ENCODE measurements around the gene UBTF.

The UBTF gene

DNA sequence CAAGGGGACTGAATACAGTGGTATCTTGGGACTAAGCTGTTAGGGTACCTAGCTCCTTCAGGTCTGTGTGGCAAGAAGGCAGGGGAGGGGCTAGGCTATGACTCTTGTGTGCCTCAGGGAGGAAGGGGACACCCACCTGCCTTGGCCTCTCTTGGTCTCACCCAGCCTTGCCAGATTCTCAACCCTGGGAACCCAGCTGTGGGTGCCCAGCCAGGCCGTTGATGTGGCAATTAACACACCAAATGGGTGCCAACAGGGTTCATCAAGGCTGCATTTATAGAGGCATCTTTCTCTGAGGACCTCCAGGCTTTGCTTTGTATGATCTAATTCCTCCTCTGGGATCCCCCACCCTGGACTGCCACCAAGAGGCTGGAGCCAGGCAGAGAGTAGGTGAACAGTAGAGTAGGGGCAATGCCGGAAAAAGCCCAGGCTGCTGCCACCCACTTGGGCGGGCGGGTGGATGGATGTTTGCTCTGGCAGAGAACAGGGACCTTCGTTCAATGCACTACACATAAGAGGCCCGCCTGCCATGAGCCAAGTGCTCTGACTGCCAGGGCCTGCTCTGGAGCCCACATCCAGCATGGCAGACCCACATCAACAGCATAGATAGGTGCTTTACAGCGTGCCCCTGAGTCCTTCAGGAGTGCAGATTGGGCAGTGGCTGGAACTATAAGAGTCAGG lies 52.2 kb downstream of the UBTF start:
- DNase-seq: no peak

DNA sequence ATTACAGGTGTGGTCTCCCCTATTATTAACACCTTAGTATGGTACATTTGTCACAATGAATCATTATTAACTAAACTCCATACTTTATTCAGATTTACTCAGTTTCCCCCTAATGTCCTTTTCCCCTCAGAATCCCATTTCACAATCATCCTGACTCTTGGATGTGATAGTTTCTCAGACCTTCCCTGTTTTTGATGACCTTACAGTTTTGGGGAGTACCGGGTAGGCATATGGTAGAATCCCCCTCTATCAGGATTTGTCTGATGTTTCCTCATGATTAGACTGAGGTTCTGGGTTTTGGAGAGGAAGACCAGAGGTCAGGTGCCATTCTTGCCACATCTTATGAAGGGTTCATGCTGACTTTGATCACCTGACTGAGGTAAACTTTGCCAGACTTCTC lies 55.0 kb downstream of the UBTF start:
- DNase-seq: no peak

DNA sequence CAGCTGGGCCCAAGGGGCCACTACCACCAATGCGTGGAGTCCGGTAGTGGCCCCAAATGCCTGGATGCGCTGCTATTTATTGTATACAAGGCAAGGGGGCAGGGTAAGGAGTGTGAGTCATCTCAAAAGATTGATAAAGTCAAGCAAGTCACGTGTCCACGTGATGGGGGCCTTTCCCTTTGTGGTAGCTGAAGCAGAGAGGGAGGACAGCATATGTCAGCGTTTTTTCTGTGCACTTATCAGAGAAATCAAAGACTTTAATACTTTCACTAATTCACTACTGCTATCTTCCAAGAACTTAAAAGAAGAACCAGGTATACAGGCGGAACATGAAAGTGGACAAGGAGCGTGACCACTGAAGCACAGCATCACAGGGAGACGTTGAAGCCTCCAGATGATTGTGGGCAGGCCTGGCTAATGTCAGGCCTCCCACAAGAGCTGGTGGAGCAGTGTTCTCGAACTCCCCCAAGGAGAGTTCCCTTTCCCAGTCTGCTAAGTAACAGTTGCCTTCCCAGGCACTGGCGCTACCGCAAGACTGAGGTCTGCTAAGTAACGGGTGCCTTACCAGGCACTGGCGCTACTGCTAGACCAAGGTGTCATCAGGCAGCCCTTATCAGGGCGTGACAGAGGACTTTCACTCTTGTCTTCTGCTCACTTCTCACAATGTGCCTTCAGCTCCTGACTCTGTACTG lies 59.8 kb downstream of the UBTF start:
- peak; percentile 47 for DNase-seq

DNA sequence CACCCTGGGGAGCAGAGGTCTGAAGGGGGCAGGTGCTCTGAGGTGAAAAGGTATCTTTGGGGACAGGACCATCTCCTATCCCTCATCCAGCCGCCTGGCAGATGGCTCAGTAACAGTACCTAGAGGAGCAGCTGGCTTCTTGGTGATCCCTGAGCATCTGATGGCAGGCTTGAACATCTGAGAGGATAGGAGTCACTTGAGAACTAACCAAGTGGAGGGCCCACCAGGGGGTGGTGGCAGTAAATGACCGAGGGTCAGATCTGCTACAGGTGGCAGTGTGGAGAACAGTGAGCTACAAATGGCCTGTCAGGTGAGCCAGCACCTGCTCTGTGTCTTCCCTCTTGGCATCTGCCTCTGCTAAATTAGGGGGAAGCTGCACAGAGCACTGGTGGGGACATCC lies 64.0 kb downstream of the UBTF start:
- DNase-seq: no peak
